ENCODE data around the gene CD83. TPM values are rescaled to one million over a fixed set of nuclear protein-coding genes. Genes with fewer than 3 reads are reported as not detected.

Gene CD83
- total RNA-seq, 1 experiment from 2014 or later, result 1.0 TPM

- no TSS peak for BruUV-seq (replicated peaks)
- no peaks in the 10 kb centered on the region for H3K9me3 ChIP-seq
- H3K27me3 ChIP-seq (replicated peaks; ENCODE audit: control insufficient read depth, insufficient read depth, low read length), result no peaks in the 10 kb centered on the region
- DNase-seq, result no peak
- no peak overlapping the region for H3K27ac Mint-ChIP-seq (ENCODE audit: unreplicated experiment)
- peak overlapping the region; percentile 80 for H3K4me3 Mint-ChIP-seq (ENCODE audit: unreplicated experiment)
- H3K4me3 ChIP-seq (ENCODE audit: low read depth, low read length), result no peak overlapping the region
- H3K4me1 ChIP-seq, result peaks cover 4% of the 10 kb centered on the region; the same call in 1 of the 2 replicates
- ChIA-PET POLR2A (no interaction called here), CTCF (no interaction called here)
- H3K27me3 Mint-ChIP-seq (ENCODE audit: insufficient read depth, unreplicated experiment), result peaks cover 10% of the 10 kb centered on the region
- no peaks in the 10 kb centered on the region for H3K36me3 ChIP-seq (ENCODE audit: control insufficient read depth, insufficient read depth, low read length)
- TF ChIP-seq CTCF (IDR thresholded peaks at IDR 0.05; ENCODE audit: insufficient read depth in 1 of 2, low read depth in 1 of 2, low read length in 1 of 2, severe bottlenecking in 1 of 2, unreplicated experiment in 1 of 2), result no peak
- H3K36me3 Mint-ChIP-seq (ENCODE audit: insufficient read depth, unreplicated experiment), result no peaks in the 10 kb centered on the region
- no peaks in the 10 kb centered on the region for H3K9me3 Mint-ChIP-seq (ENCODE audit: unreplicated experiment)
- H3K4me1 Mint-ChIP-seq (ENCODE audit: low read depth, unreplicated experiment), result no peaks in the 10 kb centered on the region
- intact Hi-C loops (cut with micrococcal nuclease; ENCODE audit: unreplicated experiment), result no loop called here
Measured at GRCh38 chr6:14118446-14118845, 874 bp downstream of the CD83 start.

- peaks cover 4% of the 10 kb centered on the region; the same call in 1 of the 2 replicates for H3K4me1 ChIP-seq
- peaks cover 10% of the 10 kb centered on the region for H3K27me3 Mint-ChIP-seq (ENCODE audit: insufficient read depth, unreplicated experiment)
- no peak overlapping the region for H3K27ac Mint-ChIP-seq (ENCODE audit: unreplicated experiment)
- BruUV-seq (replicated peaks), result no TSS peak
- H3K36me3 ChIP-seq (ENCODE audit: control insufficient read depth, insufficient read depth, low read length), result no peaks in the 10 kb centered on the region
- TF ChIP-seq CTCF (IDR thresholded peaks at IDR 0.05; ENCODE audit: insufficient read depth in 1 of 2, low read depth in 1 of 2, low read length in 1 of 2, severe bottlenecking in 1 of 2, unreplicated experiment in 1 of 2), result no peak
- H3K4me3 ChIP-seq (ENCODE audit: low read depth, low read length), result no peak overlapping the region
- H3K9me3 Mint-ChIP-seq (ENCODE audit: unreplicated experiment), result no peaks in the 10 kb centered on the region
- H3K9me3 ChIP-seq, result no peaks in the 10 kb centered on the region
- ChIA-PET CTCF (no interaction called here), POLR2A (no interaction called here)
- no peak overlapping the region for H3K4me3 Mint-ChIP-seq (ENCODE audit: unreplicated experiment)
- DNase-seq, result no peak
- no peaks in the 10 kb centered on the region for H3K27me3 ChIP-seq (replicated peaks; ENCODE audit: control insufficient read depth, insufficient read depth, low read length)
- no peaks in the 10 kb centered on the region for H3K36me3 Mint-ChIP-seq (ENCODE audit: insufficient read depth, unreplicated experiment)
- intact Hi-C loops (cut with micrococcal nuclease; ENCODE audit: unreplicated experiment), result loop anchor here (10.0 kb wide), 1 partner anchor 95 kb away; no protein-coding TSS in a partner anchor
- no peaks in the 10 kb centered on the region for H3K4me1 Mint-ChIP-seq (ENCODE audit: low read depth, unreplicated experiment)
Measured at GRCh38 chr6:14119784-14120183, 2.2 kb downstream of the CD83 start.

- H3K4me1 Mint-ChIP-seq (ENCODE audit: low read depth, unreplicated experiment), result no peaks in the 10 kb centered on the region
- H3K27me3 Mint-ChIP-seq (ENCODE audit: insufficient read depth, unreplicated experiment), result peaks cover 8% of the 10 kb centered on the region
- Histone ChIP-seq H3K36me3 (ENCODE audit: control insufficient read depth, insufficient read depth, low read length) (no peaks in the 10 kb centered on the region), H3K4me1 (peaks cover 4% of the 10 kb centered on the region; the same call in 1 of the 2 replicates), H3K27me3 (replicated peaks; ENCODE audit: control insufficient read depth, insufficient read depth, low read length) (no peaks in the 10 kb centered on the region), H3K4me3 (ENCODE audit: low read depth, low read length) (no peak overlapping the region), H3K9me3 (no peaks in the 10 kb centered on the region)
- no peak for DNase-seq
- no peak overlapping the region for H3K4me3 Mint-ChIP-seq (ENCODE audit: unreplicated experiment)
- no peak for TF ChIP-seq CTCF (IDR thresholded peaks at IDR 0.05; ENCODE audit: insufficient read depth in 1 of 2, low read depth in 1 of 2, low read length in 1 of 2, severe bottlenecking in 1 of 2, unreplicated experiment in 1 of 2)
- ChIA-PET POLR2A (no interaction called here), CTCF (no interaction called here)
- no peaks in the 10 kb centered on the region for H3K9me3 Mint-ChIP-seq (ENCODE audit: unreplicated experiment)
- no TSS peak for BruUV-seq (replicated peaks)
- intact Hi-C loops (cut with micrococcal nuclease; ENCODE audit: unreplicated experiment), result loop anchor here (10.0 kb wide), 1 partner anchor 94 kb away; no protein-coding TSS in a partner anchor
- H3K27ac Mint-ChIP-seq (ENCODE audit: unreplicated experiment), result no peak overlapping the region
- no peaks in the 10 kb centered on the region for H3K36me3 Mint-ChIP-seq (ENCODE audit: insufficient read depth, unreplicated experiment)
Measured at GRCh38 chr6:14120546-14120945, 3.0 kb downstream of the CD83 start.

Data from Caco-2 (cell line).